ENCODE data around the gene GNRHR. TPM values are rescaled to one million over a fixed set of nuclear protein-coding genes. Genes with fewer than 3 reads are reported as not detected.
A peak's percentile ranks its signal among the peaks of the same experiment; 100 is the strongest.
"Not testable (repeated sequence)": the region's sequence is repeated elsewhere in the genome, so short reads cannot be mapped to it uniquely, and the experiment has no call there.

GNRHR gene
- total RNA-seq, 4 donors from 2014 or later = not detected

GRCh38 chr4:67746797-67747495 is 7.2 kb downstream of the GNRHR start:
- Histone ChIP-seq H3K4me3 (no peak overlapping the region), H3K27me3 (no peaks in the 10 kb centered on the region), H3K36me3 (no peaks in the 10 kb centered on the region), H3K4me1 (no peaks in the 10 kb centered on the region), H3K27ac (no peak overlapping the region), H3K9me3 (no peaks in the 10 kb centered on the region)
- no peak for TF ChIP-seq POLR2A (IDR thresholded peaks at IDR 0.05)
- peak; percentile 40 to 74 (median 46) for TF ChIP-seq CTCF (IDR thresholded peaks at IDR 0.05)
- DNase-seq = no peak

GRCh38 chr4:67744561-67745283 is 9.5 kb downstream of the GNRHR start:
- no peaks in the 10 kb centered on the region for H3K27me3 ChIP-seq
- H3K4me1 ChIP-seq = no peaks in the 10 kb centered on the region
- no peak overlapping the region for H3K4me3 ChIP-seq
- H3K36me3 ChIP-seq = no peaks in the 10 kb centered on the region
- no peaks in the 10 kb centered on the region for H3K9me3 ChIP-seq
- no peak for DNase-seq
- H3K27ac ChIP-seq = no peak overlapping the region
- TF ChIP-seq CTCF (IDR thresholded peaks at IDR 0.05) (no peak), POLR2A (IDR thresholded peaks at IDR 0.05) (no peak)

- H3K9me3 ChIP-seq = no peaks in the 10 kb centered on the region
- H3K36me3 ChIP-seq = no peaks in the 10 kb centered on the region
- H3K27me3 ChIP-seq = no peaks in the 10 kb centered on the region
- TF ChIP-seq CTCF (IDR thresholded peaks at IDR 0.05) = no peak
- no peak overlapping the region for H3K27ac ChIP-seq
- no peak overlapping the region for H3K4me3 ChIP-seq
- DNase-seq = no peak
- no peaks in the 10 kb centered on the region for H3K4me1 ChIP-seq
These were observed 11.0 kb downstream of the GNRHR start for GRCh38 chr4:67743194-67743593.

- no peaks in the 10 kb centered on the region for H3K9me3 ChIP-seq
- no peak for TF ChIP-seq POLR2A (IDR thresholded peaks at IDR 0.05)
- TF ChIP-seq CTCF (IDR thresholded peaks at IDR 0.05) = no peak
- H3K4me3 ChIP-seq = no peak overlapping the region
- H3K27me3 ChIP-seq = no peaks in the 10 kb centered on the region
- H3K36me3 ChIP-seq = no peaks in the 10 kb centered on the region
- no peak for DNase-seq
- no peaks in the 10 kb centered on the region for H3K4me1 ChIP-seq
- no peak overlapping the region for H3K27ac ChIP-seq
These were observed 17.9 kb downstream of the GNRHR start for GRCh38 chr4:67736262-67736661.

GRCh38 chr4:67735325-67735724 is 18.9 kb downstream of the GNRHR start:
- H3K4me3 ChIP-seq = no peak overlapping the region
- no peak overlapping the region for H3K27ac ChIP-seq
- DNase-seq = no peak
- no peaks in the 10 kb centered on the region for H3K4me1 ChIP-seq
- H3K27me3 ChIP-seq = no peaks in the 10 kb centered on the region
- no peaks in the 10 kb centered on the region for H3K36me3 ChIP-seq
- H3K9me3 ChIP-seq = no peaks in the 10 kb centered on the region
- TF ChIP-seq POLR2A (IDR thresholded peaks at IDR 0.05) = no peak
- TF ChIP-seq CTCF (IDR thresholded peaks at IDR 0.05) = no peak

- not testable (repeated sequence) for H3K36me3 ChIP-seq, H3K27me3 ChIP-seq, H3K9me3 ChIP-seq, H3K4me3 ChIP-seq, H3K4me1 ChIP-seq, DNase-seq, H3K27ac ChIP-seq
These were observed 23.7 kb downstream of the GNRHR start for GRCh38 chr4:67730511-67730910.

Data from Peyer's patch (tissue), 4 donors.